HG03558 (cell line): ENCODE data around the gene RGSL1.
A peak's percentile ranks its signal among the peaks of the same experiment; 100 is the strongest.

Experiments
- ATAC-seq: cut with Tn5 transposase; IDR thresholded peaks from one replicate; pipeline ENCODE4 v1.9.1; 2021; ENCODE audit warnings: moderate number of reproducible peaks; ENCODE audit not compliant: unreplicated experiment; ENCODE audit errors: extremely low read depth

Gene RGSL1

DNA sequence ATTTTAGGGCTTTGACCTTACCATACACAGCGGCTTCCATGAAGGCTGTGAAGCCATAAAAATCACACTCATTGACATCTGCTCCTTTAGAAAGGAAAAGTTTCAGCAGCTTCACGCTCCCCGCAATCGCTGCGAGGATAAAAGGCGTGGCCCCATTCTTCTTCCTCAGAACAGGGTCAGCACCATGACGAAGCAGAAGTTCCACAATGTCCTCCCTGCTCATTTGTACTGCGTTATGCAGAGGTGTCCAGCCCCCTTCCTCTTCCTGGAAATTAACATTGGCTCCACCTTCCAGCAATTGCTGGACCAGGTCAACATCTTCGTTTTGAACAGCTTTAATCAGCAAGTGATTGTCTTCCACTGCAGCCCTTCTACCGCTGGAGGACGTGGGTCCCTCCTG is 136.4 kb downstream of the RGSL1 start:
- no peak for ATAC-seq

DNA sequence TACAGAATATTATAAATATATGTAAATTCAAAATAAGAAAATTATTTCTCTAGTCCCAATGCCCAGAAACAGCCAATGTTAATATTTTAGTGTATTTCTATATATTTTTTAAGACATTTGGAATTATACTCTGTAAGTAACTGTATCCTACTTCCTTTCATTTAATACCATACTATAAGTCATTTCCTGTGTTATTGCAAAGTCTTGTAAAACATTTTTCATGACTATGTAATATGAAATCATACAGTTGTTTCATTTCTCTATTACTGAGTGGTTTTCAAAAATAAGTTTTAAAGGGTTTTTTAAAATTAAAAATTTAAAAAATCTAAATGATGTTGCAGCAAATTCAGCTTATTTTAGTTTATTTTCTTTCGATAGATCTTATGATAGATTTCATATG is 137.1 kb downstream of the RGSL1 start:
- no peak for ATAC-seq

- ATAC-seq: no peak
These were observed 137.9 kb downstream of the RGSL1 start for GRCh38 chr1:182587666-182588499.

- no peak for ATAC-seq
These were observed 138.8 kb downstream of the RGSL1 start, which contains the start of gene RNASEL for GRCh38 chr1:182588500-182589396. Gene RNASEL (minus strand): TSS chr1:182589256. CDS start chr1:182586806, 2,450 bp downstream.

- ATAC-seq: no peak
These were observed 139.6 kb downstream of the RGSL1 start for GRCh38 chr1:182589520-182589919.

DNA sequence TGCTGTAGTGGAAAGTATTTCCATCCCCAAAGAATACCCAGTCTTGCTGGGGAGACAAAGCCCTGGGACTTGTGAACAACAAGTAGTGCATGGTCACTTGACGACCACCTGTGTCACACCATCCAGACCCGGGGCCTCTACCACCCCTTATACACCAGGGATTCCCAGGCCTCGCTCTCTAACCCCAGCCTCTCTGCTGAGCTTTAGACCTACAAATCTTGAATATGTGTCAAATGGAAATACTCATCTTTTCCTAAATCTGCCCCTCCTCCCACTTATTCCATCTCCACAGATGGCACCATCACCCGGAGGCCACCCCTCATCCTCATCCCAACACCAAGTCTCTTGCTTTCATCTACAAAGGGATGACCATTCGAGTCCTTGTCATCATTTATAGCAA is 140.0 kb downstream of the RGSL1 start:
- ATAC-seq: no peak

- ATAC-seq: no peak
These were observed 145.8 kb downstream of the RGSL1 start for GRCh38 chr1:182595641-182596240.

DNA sequence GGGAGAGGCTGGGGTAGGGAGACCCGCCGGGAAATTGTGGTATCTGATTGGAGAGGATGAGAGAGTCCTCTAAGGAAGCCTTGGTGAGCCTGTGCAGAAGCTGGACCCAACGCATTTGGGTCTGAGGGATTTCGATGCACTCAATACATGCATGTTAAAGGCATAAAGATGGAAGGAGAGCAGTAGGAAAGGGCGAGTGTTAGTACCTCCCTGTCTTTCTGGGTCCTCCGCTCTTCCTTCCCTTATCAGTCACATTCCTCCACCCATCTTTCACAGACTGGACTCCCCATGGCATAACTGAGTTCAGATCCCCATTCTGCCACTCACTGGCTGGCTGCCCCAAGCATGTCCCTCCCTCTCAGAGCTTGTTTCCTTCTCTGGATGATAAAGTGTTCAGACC is 147.0 kb downstream of the RGSL1 start:
- no peak for ATAC-seq

DNA sequence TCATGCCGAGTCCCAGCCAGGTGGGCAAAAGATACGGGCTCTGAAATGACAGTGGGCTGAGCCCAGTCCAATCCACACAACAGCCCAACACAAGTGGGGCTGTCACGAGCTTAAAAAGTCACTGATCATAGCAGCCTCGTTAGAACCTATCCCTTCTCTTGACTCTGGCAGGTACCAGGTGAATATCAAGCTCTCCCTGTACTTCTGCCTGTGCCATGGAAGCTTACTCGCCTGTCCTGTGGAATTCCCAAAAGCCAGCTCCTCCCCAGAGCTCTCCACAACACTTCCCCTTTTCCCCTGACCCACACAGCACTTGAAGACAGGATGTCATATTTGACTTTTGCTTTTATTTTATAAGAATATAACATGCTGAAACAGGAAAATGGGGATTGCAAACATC is 148.3 kb downstream of the RGSL1 start:
- ATAC-seq: no peak

GRCh38 chr1:182599339-182599738 is 149.4 kb downstream of the RGSL1 start:
- ATAC-seq: no peak

DNA sequence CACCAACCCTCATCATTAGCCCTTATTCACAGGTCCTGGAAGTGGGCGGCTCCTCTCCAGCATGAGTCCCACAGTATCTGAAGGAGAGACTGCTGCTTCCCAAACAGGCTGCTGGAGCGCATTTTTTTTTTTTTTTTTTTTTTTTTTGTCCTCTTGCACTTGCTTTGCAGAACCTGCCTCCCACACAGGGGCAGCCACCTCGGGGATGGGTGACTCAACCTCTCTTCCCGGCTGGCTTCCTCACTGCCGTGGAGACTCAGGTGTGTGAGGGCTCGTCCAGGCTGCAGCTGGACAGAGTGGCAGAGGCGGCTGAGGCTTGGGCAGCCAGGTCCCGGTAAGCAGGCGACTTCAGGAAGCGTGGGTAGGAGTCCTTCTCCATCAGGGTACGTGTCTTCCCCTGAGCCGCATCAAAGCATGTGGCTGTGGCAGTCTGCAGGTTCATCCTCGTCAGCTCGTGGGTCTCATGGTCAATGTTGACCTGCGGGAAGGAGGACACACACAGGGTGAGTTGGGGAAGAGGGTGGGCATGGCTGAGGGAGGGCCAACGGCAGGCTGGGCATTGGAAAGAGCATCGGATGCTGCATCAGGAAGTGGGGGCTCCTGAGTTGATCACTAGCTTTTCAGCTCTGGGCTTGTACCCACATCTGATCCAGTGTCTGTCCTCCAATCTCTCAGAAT is 150.2 kb downstream of the RGSL1 start:
- ATAC-seq: no peak

DNA sequence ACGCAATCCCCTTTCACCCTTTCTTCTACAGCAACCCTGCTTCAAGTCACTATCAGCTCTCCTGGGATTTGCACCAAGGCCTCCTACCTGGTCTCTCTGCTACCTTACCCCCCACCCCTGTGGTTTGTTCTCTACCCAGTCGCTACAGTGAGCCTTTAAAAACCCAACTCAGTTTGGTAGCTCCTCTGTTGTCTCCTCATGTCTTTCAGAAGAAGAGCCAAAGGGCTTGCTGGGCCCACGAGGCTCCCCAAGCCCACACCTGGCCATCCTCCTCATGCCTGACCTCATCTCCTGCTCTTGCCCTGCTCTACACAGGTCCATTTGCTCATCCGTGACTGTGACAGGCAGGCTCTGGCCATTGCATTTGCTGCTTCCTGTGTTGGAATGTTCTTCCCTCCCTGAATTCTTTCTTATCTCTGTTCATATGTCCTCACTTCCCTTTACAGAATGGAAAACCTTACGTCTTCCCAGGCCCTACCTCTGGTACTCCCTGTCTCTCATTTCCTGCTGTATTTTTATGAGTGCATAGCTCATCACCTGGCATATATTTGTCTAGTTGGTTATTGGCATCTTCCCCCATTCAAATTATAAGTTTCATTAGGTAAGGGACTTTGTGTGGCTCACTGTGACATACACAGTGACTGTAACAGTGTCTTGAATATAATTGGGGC is 150.9 kb downstream of the RGSL1 start:
- no peak for ATAC-seq

DNA sequence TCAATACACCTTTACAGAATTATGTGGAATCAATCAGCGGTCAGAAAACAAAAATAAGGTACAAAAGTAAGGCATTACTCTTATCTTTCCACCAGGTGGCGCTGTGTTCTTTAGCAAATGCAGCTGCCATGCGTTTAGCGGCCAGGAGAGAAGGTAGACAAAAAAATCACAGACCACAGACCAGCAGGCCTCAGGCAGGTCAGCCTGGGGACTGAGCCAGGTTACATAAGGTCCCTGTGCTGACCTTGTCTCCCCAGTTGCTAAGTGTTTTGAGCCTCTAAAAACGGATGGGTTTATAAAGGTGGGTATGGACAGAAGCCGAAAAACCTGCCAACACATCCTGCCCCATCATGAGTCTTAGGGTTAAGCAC is 151.5 kb downstream of the RGSL1 start:
- no peak for ATAC-seq

DNA sequence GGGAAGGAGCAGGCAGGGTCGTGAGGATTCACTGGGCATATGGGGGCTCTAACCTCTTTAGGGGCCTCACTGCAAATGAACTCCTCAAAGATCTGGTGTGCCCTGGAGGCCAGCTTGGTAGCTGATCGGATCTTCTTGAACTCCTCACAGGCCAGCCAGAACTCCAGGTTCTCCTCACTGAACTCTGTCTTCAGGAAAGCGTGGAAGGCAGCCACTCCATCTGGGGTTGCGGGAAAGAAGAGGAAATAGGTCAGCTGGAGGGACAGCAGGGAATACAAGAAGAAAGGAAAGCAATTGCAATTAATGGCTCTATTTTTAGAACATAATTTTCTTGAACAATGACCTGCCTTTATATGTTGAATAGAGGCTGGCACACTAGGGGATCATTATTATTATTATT is 152.0 kb downstream of the RGSL1 start:
- no peak for ATAC-seq

DNA sequence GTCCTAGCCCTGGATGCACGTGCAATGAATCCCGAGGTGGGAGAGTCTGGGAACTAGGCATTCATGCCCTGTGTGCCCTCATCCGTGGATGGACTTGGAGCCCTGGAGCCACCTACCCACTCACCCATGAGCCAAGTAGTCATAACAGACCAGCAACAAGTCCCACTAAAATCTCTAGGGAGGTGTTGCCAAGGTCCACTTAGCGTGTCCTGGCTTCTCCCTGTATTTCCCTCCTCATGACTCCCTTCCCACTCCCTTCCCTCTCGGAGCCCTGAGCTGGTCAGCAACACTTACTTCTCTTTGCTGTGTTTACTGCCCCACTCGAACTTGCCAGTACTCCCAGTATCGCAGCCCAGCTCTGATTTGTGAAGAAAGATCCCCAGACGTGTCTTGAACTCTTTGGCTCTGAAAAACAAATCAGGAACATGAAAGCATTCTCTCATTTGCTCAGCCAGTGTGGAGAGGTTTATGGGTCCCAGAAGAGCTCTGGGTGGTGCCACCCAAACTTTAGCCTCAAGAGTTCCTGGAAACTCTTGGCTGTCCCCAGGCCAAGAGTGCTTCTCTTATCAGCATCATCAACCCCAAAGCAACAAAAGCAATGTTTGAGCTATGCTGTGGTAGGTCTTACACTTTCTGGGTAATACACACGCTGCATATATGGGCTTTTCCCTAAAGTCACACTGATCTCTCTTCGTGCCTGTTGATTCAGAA is 153.1 kb downstream of the RGSL1 start:
- ATAC-seq: no peak

- peak; percentile 2 for ATAC-seq
These were observed 153.8 kb downstream of the RGSL1 start for GRCh38 chr1:182603646-182604174.

GRCh38 chr1:182604175-182605164 is 154.5 kb downstream of the RGSL1 start, which contains the start of gene RGS16:
Gene RGS16 (minus strand): TSS chr1:182604389. CDS start chr1:182604259, 130 bp downstream.
- peak; percentile 55 for ATAC-seq

GRCh38 chr1:182607566-182607965 is 157.6 kb downstream of the RGSL1 start:
- no peak for ATAC-seq
